Common myeloid progenitor, CD34-positive (primary cell): Measurements from ENCODE around the gene GRIN3A.

Source experiments
- CTCF ChIA-PET: fragments of 350-600 bp; sonication (Branson Sonifier 250); formaldehyde crosslinking; loops from one replicate; lab custom pipeline; 2021; ENCODE audit warnings: antibody characterized with exemption; lab: Charles Lee
- POLR2A ChIA-PET: fragments of 350-600 bp; sonication (Branson Sonifier 250); formaldehyde crosslinking; loops from one replicate; lab custom pipeline; 2021; ENCODE audit warnings: antibody characterized with exemption; lab: Charles Lee
- DNase-seq, 3 donors: peaks; one replicate each; pipeline versions ENCODE4 v3.0.0 to v3.0.0-alpha.2; 2013
- H3K27ac ChIP-seq, 2 experiments: 1 replicate in 1 of 2; 2 replicates in 1 of 2; pipeline ENCODE4 v1.7.0; 2013; ENCODE audit warnings: inconsistent platforms in 2 of 2, low read length in 2 of 2, mild to moderate bottlenecking in 2 of 2, low read depth in 1 of 2, moderate library complexity in 1 of 2; ENCODE audit not compliant: severe bottlenecking in 2 of 2, insufficient read depth in 1 of 2, poor library complexity in 1 of 2
- H3K27me3 ChIP-seq, 5 experiments: replicated peaks in 2 of 5; 1 replicate in 3 of 5; 2 replicates in 2 of 5; pipeline versions ENCODE4 v1.6.1 to v1.7.0; 2013; ENCODE audit warnings: low read length in 4 of 5, mild to moderate bottlenecking in 2 of 5, moderate library complexity in 2 of 5, inconsistent platforms in 1 of 5; ENCODE audit not compliant: insufficient read depth in 5 of 5, control insufficient read depth in 4 of 5
- H3K36me3 ChIP-seq, 4 experiments: 1 replicate in 2 of 4; 2 replicates in 2 of 4; pipeline versions ENCODE4 v1.6.1 to v1.7.0; 2013; ENCODE audit warnings: low read length in 3 of 4, control low read depth in 1 of 4, mild to moderate bottlenecking in 1 of 4; ENCODE audit not compliant: control insufficient read depth in 4 of 4, insufficient read depth in 4 of 4
- H3K4me1 ChIP-seq, 4 experiments: 1 replicate in 3 of 4; 2 replicates in 1 of 4; pipeline versions ENCODE4 v1.6.1 to v1.7.1; 2013; ENCODE audit warnings: low read length in 3 of 4, mild to moderate bottlenecking in 3 of 4, control low read depth in 1 of 4, inconsistent platforms in 1 of 4, moderate library complexity in 1 of 4; ENCODE audit not compliant: control insufficient read depth in 4 of 4, insufficient read depth in 4 of 4; ENCODE audit errors: control extremely low read depth in 1 of 4
- H3K4me3 ChIP-seq, 7 experiments: 1 replicate in 4 of 7; 2 replicates in 3 of 7; pipeline versions ENCODE4 v1.5.1 to v1.7.0; 2013; ENCODE audit warnings: mild to moderate bottlenecking in 7 of 7, low read length in 6 of 7, moderate library complexity in 6 of 7, inconsistent platforms in 2 of 7, low read depth in 2 of 7, control low read depth in 1 of 7; ENCODE audit not compliant: insufficient read depth in 4 of 7, control insufficient read depth in 1 of 7; ENCODE audit errors: extremely low read depth in 1 of 7
- H3K9me3 ChIP-seq, 5 experiments: 1 replicate in 4 of 5; 2 replicates in 1 of 5; pipeline versions ENCODE4 v1.6.1 to v1.7.1; 2013; ENCODE audit warnings: low read length in 4 of 5, mild to moderate bottlenecking in 2 of 5, inconsistent platforms in 1 of 5, low read depth in 1 of 5, moderate library complexity in 1 of 5; ENCODE audit not compliant: control insufficient read depth in 4 of 5, insufficient read depth in 2 of 5; ENCODE audit errors: control extremely low read depth in 1 of 5
- WGBS: methylation state at CpG from one replicate; pipeline ENCODE4 v1.1.5; 2013; ENCODE audit not compliant: insufficient coverage; 5-methylcytosine and 5-hydroxymethylcytosine counted together

Gene GRIN3A

GRCh38 chr9:101625876-101626275 is 112.6 kb downstream of the GRIN3A start:
- Histone ChIP-seq H3K9me3 (no peaks in the 10 kb centered on the region), H3K27ac (no peak overlapping the region), H3K27me3 (no peaks in the 10 kb centered on the region), H3K36me3 (no peaks in the 10 kb centered on the region), H3K4me3 (no peak overlapping the region), H3K4me1 (peaks cover 1 to 25% (median 15%) of the 10 kb centered on the region in 4 experiments)
- WGBS, result 100% methylated on average over 1 of the region's 2 CpGs
- DNase-seq, result peak; percentile 15 to 77 (median 62)
- ChIA-PET POLR2A (no interaction called here), CTCF (interaction anchor here (1.6 to 2.1 kb wide), 3 partner anchors 10 to 24 kb away, joined by 5 to 8 read pairs (median 7); no protein-coding TSS in a partner anchor)

GRCh38 chr9:101620452-101620851 is 118.0 kb downstream of the GRIN3A start:
- Histone ChIP-seq H3K36me3 (no peaks in the 10 kb centered on the region), H3K4me1 (peaks cover 0 to 3% (median under 1%) of the 10 kb centered on the region in 4 experiments), H3K9me3 (no peaks in the 10 kb centered on the region), H3K27ac (no peak overlapping the region), H3K4me3 (no peak overlapping the region), H3K27me3 (no peaks in the 10 kb centered on the region)
- no CpG with 5 or more reads among the region's 1 CpG for WGBS
- POLR2A ChIA-PET, result interaction anchor here (1.0 kb wide), 1 partner anchor 11 kb away, joined by 3 read pairs; no protein-coding TSS in a partner anchor
- CTCF ChIA-PET, result interaction anchor here (1.1 kb wide), 1 partner anchor 13 kb away, joined by 5 read pairs; no protein-coding TSS in a partner anchor
- DNase-seq, result no peak

- ChIA-PET POLR2A (no interaction called here), CTCF (no interaction called here)
- Histone ChIP-seq H3K36me3 (no peaks in the 10 kb centered on the region), H3K27me3 (no peaks in the 10 kb centered on the region), H3K4me3 (no peak overlapping the region), H3K27ac (no peak overlapping the region), H3K9me3 (no peaks in the 10 kb centered on the region), H3K4me1 (no peaks in the 10 kb centered on the region)
- DNase-seq, result no peak
These were observed 119.7 kb downstream of the GRIN3A start for GRCh38 chr9:101618698-101619097.

- DNase-seq, result no peak
- Histone ChIP-seq H3K27ac (no peak overlapping the region), H3K4me1 (peaks cover 0 to 12% (median 0%) of the 10 kb centered on the region in 4 experiments), H3K4me3 (no peak overlapping the region), H3K36me3 (no peaks in the 10 kb centered on the region), H3K27me3 (peaks cover 0 to 6% (median 0%) of the 10 kb centered on the region in 5 experiments), H3K9me3 (no peaks in the 10 kb centered on the region)
- ChIA-PET CTCF (no interaction called here), POLR2A (no interaction called here)
- WGBS, result 100% methylated on average over 1 of the region's 3 CpGs
These were observed 132.9 kb downstream of the GRIN3A start for GRCh38 chr9:101605547-101605946.

- H3K9me3 ChIP-seq, result no peaks in the 10 kb centered on the region
- WGBS, result no CpG with 5 or more reads among the region's 2 CpGs
- no peaks in the 10 kb centered on the region for H3K36me3 ChIP-seq
- no peak overlapping the region for H3K4me3 ChIP-seq
- ChIA-PET POLR2A (no interaction called here), CTCF (interaction anchor here (0.9 to 2.4 kb wide), 5 partner anchors 19 to 142 kb away, joined by 3 to 8 read pairs (median 4); no protein-coding TSS in a partner anchor)
- no peak for DNase-seq
- no peak overlapping the region for H3K27ac ChIP-seq
- peaks cover 0 to 6% (median 0%) of the 10 kb centered on the region in 5 experiments for H3K27me3 ChIP-seq
- H3K4me1 ChIP-seq, result peaks cover 0 to 12% (median 0%) of the 10 kb centered on the region in 4 experiments
These were observed 134.2 kb downstream of the GRIN3A start for GRCh38 chr9:101604296-101604695.

- no peaks in the 10 kb centered on the region for H3K36me3 ChIP-seq
- CTCF ChIA-PET, result interaction anchor here (0.8 to 2.4 kb wide), 14 partner anchors 9 to 189 kb away, joined by 3 to 8 read pairs (median 4); no protein-coding TSS in a partner anchor
- H3K4me1 ChIP-seq, result peaks cover 0 to 12% (median 0%) of the 10 kb centered on the region in 4 experiments
- H3K27ac ChIP-seq, result no peak overlapping the region
- POLR2A ChIA-PET, result no interaction called here
- WGBS, result 60% methylated on average over 4 of the region's 11 CpGs
- no peaks in the 10 kb centered on the region for H3K9me3 ChIP-seq
- H3K27me3 ChIP-seq, result peaks cover 0 to 4% (median 0%) of the 10 kb centered on the region in 5 experiments
- DNase-seq, result peak; percentile 42 to 63 (median 59)
- H3K4me3 ChIP-seq, result peak overlapping the region in 1 of 7 experiments; percentile 60
These were observed 136.3 kb downstream of the GRIN3A start for GRCh38 chr9:101601904-101602765.

GRCh38 chr9:101594796-101595195 is 143.7 kb downstream of the GRIN3A start, which contains the start of gene PPP3R2:
Gene PPP3R2, minus strand, starts transcription at chr9:101594969. Its CDS starts 48 bp downstream, at chr9:101594921.
- H3K27me3 ChIP-seq, result peaks cover 0 to 4% (median 0%) of the 10 kb centered on the region in 5 experiments

More at GRCh38 chr9:101594796-101595195, 143.7 kb downstream of the GRIN3A start, which contains the start of gene PPP3R2:
- H3K27ac ChIP-seq, result no peak within 1 kb of the TSS
- H3K4me1 ChIP-seq, result no peaks in the 10 kb centered on the region
- H3K9me3 ChIP-seq, result no peaks in the 10 kb centered on the region
- no peaks in the 10 kb centered on the region for H3K36me3 ChIP-seq
- H3K4me3 ChIP-seq, result no peak within 1 kb of the TSS
- 96% methylated on average over 12 of the region's 19 CpGs for WGBS
- CTCF ChIA-PET, result no interaction called here
- no peak for DNase-seq
- POLR2A ChIA-PET, result no interaction called here
